Stimulated activated naive CD8-positive, alpha-beta T cell treated with anti-CD3 and anti-CD28 coated beads, Interleukin-15, Interleukin-2, amounts not matched to agents 100 ng/mL and 50 ng/mL, for 24 hours (primary cell): ENCODE measurements around the gene C18orf63.

Experiments used
- H3K27ac Mint-ChIP-seq: one replicate; pipeline ENCODE4 v1.8.0; 2021; ENCODE audit warnings: mild to moderate bottlenecking, mixed read lengths
- H3K27me3 Mint-ChIP-seq: one replicate; pipeline ENCODE4 v1.8.0; 2021; ENCODE audit warnings: mixed read lengths
- H3K36me3 Mint-ChIP-seq: one replicate; pipeline ENCODE4 v1.8.0; 2021; ENCODE audit warnings: low read depth, mixed read lengths
- H3K4me1 Mint-ChIP-seq: one replicate; pipeline ENCODE4 v1.8.0; 2021; ENCODE audit warnings: low read depth, mixed read lengths
- H3K4me3 Mint-ChIP-seq: one replicate; pipeline ENCODE4 v1.8.0; 2021; ENCODE audit warnings: mild to moderate bottlenecking, mixed read lengths
- H3K9me3 Mint-ChIP-seq: one replicate; pipeline ENCODE4 v1.8.0; 2021; ENCODE audit warnings: mixed read lengths

C18orf63 gene

GRCh38 chr18:74392323-74392722, 76.7 kb downstream of the C18orf63 start:
- peaks cover 16% of the 10 kb centered on the region for H3K4me1 Mint-ChIP-seq
- no peak overlapping the region for H3K27ac Mint-ChIP-seq
- no peak overlapping the region for H3K4me3 Mint-ChIP-seq
- no peaks in the 10 kb centered on the region for H3K9me3 Mint-ChIP-seq
- no peaks in the 10 kb centered on the region for H3K27me3 Mint-ChIP-seq
- H3K36me3 Mint-ChIP-seq, result no peaks in the 10 kb centered on the region

GRCh38 chr18:74395006-74395405, 79.4 kb downstream of the C18orf63 start:
- H3K36me3 Mint-ChIP-seq, result no peaks in the 10 kb centered on the region
- H3K4me1 Mint-ChIP-seq, result peaks cover 18% of the 10 kb centered on the region
- no peak overlapping the region for H3K27ac Mint-ChIP-seq
- no peaks in the 10 kb centered on the region for H3K9me3 Mint-ChIP-seq
- H3K27me3 Mint-ChIP-seq, result no peaks in the 10 kb centered on the region
- no peak overlapping the region for H3K4me3 Mint-ChIP-seq

- Mint-ChIP-seq H3K9me3 (no peaks in the 10 kb centered on the region), H3K4me1 (peaks cover 14% of the 10 kb centered on the region), H3K4me3 (no peak overlapping the region), H3K27ac (no peak overlapping the region), H3K36me3 (no peaks in the 10 kb centered on the region), H3K27me3 (no peaks in the 10 kb centered on the region)
Observed at GRCh38 chr18:74395648-74396154, 80.1 kb downstream of the C18orf63 start.

- Mint-ChIP-seq H3K27ac (no peak overlapping the region), H3K9me3 (no peaks in the 10 kb centered on the region), H3K27me3 (no peaks in the 10 kb centered on the region), H3K4me1 (peaks cover 7% of the 10 kb centered on the region), H3K36me3 (no peaks in the 10 kb centered on the region), H3K4me3 (no peak overlapping the region)
Observed at GRCh38 chr18:74396171-74397169, 80.8 kb downstream of the C18orf63 start.

GRCh38 chr18:74397572-74397971, 81.9 kb downstream of the C18orf63 start:
- Mint-ChIP-seq H3K27me3 (no peaks in the 10 kb centered on the region), H3K9me3 (no peaks in the 10 kb centered on the region), H3K36me3 (no peaks in the 10 kb centered on the region), H3K4me3 (no peak overlapping the region), H3K27ac (no peak overlapping the region), H3K4me1 (peaks cover 7% of the 10 kb centered on the region)

GRCh38 chr18:74399091-74399887, 83.7 kb downstream of the C18orf63 start:
- H3K4me3 Mint-ChIP-seq, result no peak overlapping the region
- no peak overlapping the region for H3K27ac Mint-ChIP-seq
- peaks cover 7% of the 10 kb centered on the region for H3K4me1 Mint-ChIP-seq
- no peaks in the 10 kb centered on the region for H3K36me3 Mint-ChIP-seq
- no peaks in the 10 kb centered on the region for H3K9me3 Mint-ChIP-seq
- H3K27me3 Mint-ChIP-seq, result no peaks in the 10 kb centered on the region

GRCh38 chr18:74400813-74401212, 85.2 kb downstream of the C18orf63 start:
- no peaks in the 10 kb centered on the region for H3K9me3 Mint-ChIP-seq
- peaks cover 7% of the 10 kb centered on the region for H3K4me1 Mint-ChIP-seq
- no peak overlapping the region for H3K4me3 Mint-ChIP-seq
- no peaks in the 10 kb centered on the region for H3K27me3 Mint-ChIP-seq
- no peaks in the 10 kb centered on the region for H3K36me3 Mint-ChIP-seq
- no peak overlapping the region for H3K27ac Mint-ChIP-seq

- no peak overlapping the region for H3K27ac Mint-ChIP-seq
- peaks cover 14% of the 10 kb centered on the region for H3K4me1 Mint-ChIP-seq
- no peaks in the 10 kb centered on the region for H3K27me3 Mint-ChIP-seq
- no peaks in the 10 kb centered on the region for H3K9me3 Mint-ChIP-seq
- no peak overlapping the region for H3K4me3 Mint-ChIP-seq
- no peaks in the 10 kb centered on the region for H3K36me3 Mint-ChIP-seq
Observed at GRCh38 chr18:74402806-74403433, 87.3 kb downstream of the C18orf63 start.

- H3K9me3 Mint-ChIP-seq, result no peaks in the 10 kb centered on the region
- no peaks in the 10 kb centered on the region for H3K36me3 Mint-ChIP-seq
- peaks cover 27% of the 10 kb centered on the region for H3K4me1 Mint-ChIP-seq
- H3K27me3 Mint-ChIP-seq, result no peaks in the 10 kb centered on the region
- peak overlapping the region; percentile 65 for H3K4me3 Mint-ChIP-seq
- H3K27ac Mint-ChIP-seq, result peak overlapping the region; percentile 22
Observed at GRCh38 chr18:74407888-74408287, 92.2 kb downstream of the C18orf63 start.
